Measurements from ENCODE around the gene RAB17. TPM values are rescaled to one million over a fixed set of nuclear protein-coding genes. Genes with fewer than 3 reads are reported as not detected.

The RAB17 gene
- total and polyA plus RNA-seq, 10 of the 15 experiments (the other 5 are each of a cell fraction or from before 2014, with no cell fraction given), result 0.07 to 1.4 (median 0.28) TPM; not detected in 3

DNA sequence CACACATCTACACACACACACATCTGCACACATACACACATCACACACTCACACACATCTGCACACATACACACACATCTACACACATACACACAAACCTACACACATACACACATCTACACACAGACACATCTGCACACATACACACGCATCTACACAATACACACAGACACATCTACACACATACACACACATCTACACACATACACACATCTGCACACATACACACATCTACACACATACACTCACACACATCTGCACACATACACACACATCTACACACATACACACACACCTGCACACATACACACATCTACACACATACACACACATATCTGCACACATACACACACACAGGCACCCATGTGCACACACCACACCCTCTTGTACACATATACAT is 24.6 kb downstream of the RAB17 start (continued):
- TF ChIP-seq, protein P1, sequence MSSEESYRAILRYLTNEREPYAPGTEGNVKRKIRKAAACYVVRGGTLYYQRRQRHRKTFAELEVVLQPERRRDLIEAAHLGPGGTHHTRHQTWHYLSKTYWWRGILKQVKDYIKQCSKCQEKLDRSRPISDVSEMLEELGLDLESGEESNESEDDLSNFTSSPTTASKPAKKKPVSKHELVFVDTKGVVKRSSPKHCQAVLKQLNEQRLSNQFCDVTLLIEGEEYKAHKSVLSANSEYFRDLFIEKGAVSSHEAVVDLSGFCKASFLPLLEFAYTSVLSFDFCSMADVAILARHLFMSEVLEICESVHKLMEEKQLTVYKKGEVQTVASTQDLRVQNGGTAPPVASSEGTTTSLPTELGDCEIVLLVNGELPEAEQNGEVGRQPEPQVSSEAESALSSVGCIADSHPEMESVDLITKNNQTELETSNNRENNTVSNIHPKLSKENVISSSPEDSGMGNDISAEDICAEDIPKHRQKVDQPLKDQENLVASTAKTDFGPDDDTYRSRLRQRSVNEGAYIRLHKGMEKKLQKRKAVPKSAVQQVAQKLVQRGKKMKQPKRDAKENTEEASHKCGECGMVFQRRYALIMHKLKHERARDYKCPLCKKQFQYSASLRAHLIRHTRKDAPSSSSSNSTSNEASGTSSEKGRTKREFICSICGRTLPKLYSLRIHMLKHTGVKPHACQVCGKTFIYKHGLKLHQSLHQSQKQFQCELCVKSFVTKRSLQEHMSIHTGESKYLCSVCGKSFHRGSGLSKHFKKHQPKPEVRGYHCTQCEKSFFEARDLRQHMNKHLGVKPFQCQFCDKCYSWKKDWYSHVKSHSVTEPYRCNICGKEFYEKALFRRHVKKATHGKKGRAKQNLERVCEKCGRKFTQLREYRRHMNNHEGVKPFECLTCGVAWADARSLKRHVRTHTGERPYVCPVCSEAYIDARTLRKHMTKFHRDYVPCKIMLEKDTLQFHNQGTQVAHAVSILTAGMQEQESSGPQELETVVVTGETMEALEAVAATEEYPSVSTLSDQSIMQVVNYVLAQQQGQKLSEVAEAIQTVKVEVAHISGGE (CRISPR knock-in tag; IDR thresholded peaks at IDR 0.05), result no peak

DNA sequence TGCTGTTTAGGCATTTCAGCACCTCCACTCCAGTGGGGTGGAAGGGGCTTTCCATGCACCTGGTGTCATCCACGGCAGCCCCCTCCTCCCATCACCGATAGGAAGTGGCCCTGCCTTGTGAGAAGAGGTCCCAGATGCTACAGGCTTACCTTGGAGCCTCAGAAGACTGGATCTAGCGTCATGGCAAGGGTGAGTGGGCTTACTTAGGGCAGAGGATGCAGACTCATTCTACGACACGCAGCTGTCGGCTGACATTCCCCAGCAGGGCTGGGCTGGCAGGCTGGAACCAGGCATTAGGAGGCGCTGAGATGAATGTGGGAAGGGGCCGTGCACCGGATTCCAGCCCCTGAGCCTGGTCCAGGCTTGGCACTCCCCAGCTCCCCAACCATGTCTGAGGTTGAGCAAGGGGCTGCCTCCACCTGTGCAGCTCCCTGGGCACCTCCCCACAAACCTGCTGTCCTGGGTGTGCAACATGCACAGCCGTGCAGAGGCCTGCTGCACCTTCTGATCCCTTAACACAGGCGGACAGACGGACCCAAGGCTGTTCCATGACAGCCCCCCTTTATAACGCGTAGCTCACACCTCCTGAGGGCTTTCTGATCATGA is 25.9 kb downstream of the RAB17 start:
- no peak overlapping the region for H3K4me3 ChIP-seq
- H3K27ac ChIP-seq (ENCODE audit: control insufficient read depth, insufficient read depth), result no peak overlapping the region
- CTCF ChIA-PET, result interaction anchor here (1.7 kb wide), 1 partner anchor 52 kb away, joined by 4 read pairs; no protein-coding TSS in a partner anchor
- no peaks in the 10 kb centered on the region; the same call in 2 of the 3 replicates for H3K9me3 ChIP-seq (replicated peaks; ENCODE audit: control insufficient read depth, insufficient read depth, low read length)
- in situ Hi-C loops (cut with MboI), result no loop called here
- SMC1A ChIA-PET (ENCODE audit: uncharacterized antibody, unreplicated experiment), result interaction anchor here (0.9 kb wide), 1 partner anchor 52 kb away, joined by 4 read pairs; no protein-coding TSS in a partner anchor
- POLR2A ChIA-PET, result no interaction called here
- H3K27me3 ChIP-seq (replicated peaks in 1 of 2; ENCODE audit: control insufficient read depth in 2 of 2, insufficient read depth in 2 of 2, low read length in 1 of 2), result no peaks in the 10 kb centered on the region; a peak in 1 of 4 replicates
- H3K4me2 ChIP-seq (ENCODE audit: control insufficient read depth, insufficient read depth), result no peak overlapping the region
- no peaks in the 10 kb centered on the region for H3K4me1 ChIP-seq (ENCODE audit: control insufficient read depth, insufficient read depth, low read length)
- H3K9ac ChIP-seq (ENCODE audit: control insufficient read depth, insufficient read depth, low read length), result no peak overlapping the region
- no peak for FAIRE-seq
- no peak for DNase-seq (ENCODE audit: low read depth, low spot score)
- no peak overlapping the region for H2AFZ ChIP-seq (ENCODE audit: control insufficient read depth, low read depth, low read length)
- 67% methylated on average over 14 of the region's 14 CpGs for WGBS (ENCODE audit: insufficient coverage, insufficient replicate concordance, low lambda C conversion rate, missing lambda C conversion rate)
- H3K79me2 ChIP-seq (ENCODE audit: control insufficient read depth, insufficient read depth, low read length), result no peaks in the 10 kb centered on the region
- no TSS peak for BruUV-seq (replicated peaks)
- H4K20me1 ChIP-seq (ENCODE audit: control insufficient read depth, insufficient read depth), result no peaks in the 10 kb centered on the region
- intact Hi-C loops (cut with micrococcal nuclease; ENCODE audit: unreplicated experiment), result no loop called here
- no peak for ATAC-seq
- RAD21 ChIA-PET (ENCODE audit: unreplicated experiment), result no interaction called here
- H3K36me3 ChIP-seq (ENCODE audit: control insufficient read depth in 2 of 2, insufficient read depth in 2 of 2, low read length in 1 of 2), result no peaks in the 10 kb centered on the region
- TF ChIP-seq IKZF2 (IDR thresholded peaks at IDR 0.05), result no peak
- no peak for TF ChIP-seq ZNF24 (IDR thresholded peaks at IDR 0.05)
- TF ChIP-seq HDAC6 (IDR thresholded peaks at IDR 0.05; ENCODE audit: unreplicated experiment), result no peak
- TF ChIP-seq NFXL1 (IDR thresholded peaks at IDR 0.05; ENCODE audit: borderline replicate concordance), result no peak
- TF ChIP-seq TBL1XR1 (IDR thresholded peaks at IDR 0.05; ENCODE audit: low read depth, low read length), result no peak
- TF ChIP-seq CBFB (IDR thresholded peaks at IDR 0.05; ENCODE audit: low read depth), result no peak
- TF ChIP-seq, protein P2, sequence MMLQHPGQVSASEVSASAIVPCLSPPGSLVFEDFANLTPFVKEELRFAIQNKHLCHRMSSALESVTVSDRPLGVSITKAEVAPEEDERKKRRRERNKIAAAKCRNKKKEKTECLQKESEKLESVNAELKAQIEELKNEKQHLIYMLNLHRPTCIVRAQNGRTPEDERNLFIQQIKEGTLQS (IDR thresholded peaks at IDR 0.05; ENCODE audit: borderline replicate concordance, extremely low read depth, low read depth, low read length), result no peak
- no peak for TF ChIP-seq KDM1A (IDR thresholded peaks at IDR 0.05; ENCODE audit: borderline replicate concordance)
- TF ChIP-seq, protein P3, sequence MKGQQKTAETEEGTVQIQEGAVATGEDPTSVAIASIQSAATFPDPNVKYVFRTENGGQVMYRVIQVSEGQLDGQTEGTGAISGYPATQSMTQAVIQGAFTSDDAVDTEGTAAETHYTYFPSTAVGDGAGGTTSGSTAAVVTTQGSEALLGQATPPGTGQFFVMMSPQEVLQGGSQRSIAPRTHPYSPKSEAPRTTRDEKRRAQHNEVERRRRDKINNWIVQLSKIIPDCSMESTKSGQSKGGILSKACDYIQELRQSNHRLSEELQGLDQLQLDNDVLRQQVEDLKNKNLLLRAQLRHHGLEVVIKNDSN (IDR thresholded peaks at IDR 0.05; ENCODE audit: borderline replicate concordance, extremely low read length, insufficient read depth, low read depth, low read length), result no peak
- TF ChIP-seq TARDBP (IDR thresholded peaks at IDR 0.05; ENCODE audit: borderline replicate concordance), result no peak
- no peak for TF ChIP-seq BRCA1 (IDR thresholded peaks at IDR 0.05; ENCODE audit: low read depth, low read length)
- no peak for TF ChIP-seq RB1 (IDR thresholded peaks at IDR 0.05; ENCODE audit: borderline replicate concordance)

Data from GM12878 (cell line).